GM21576 (cell line): Measurements from ENCODE around the gene PSD2.
A peak's percentile ranks its signal among the peaks of the same experiment; 100 is the strongest.

Experiments
- ATAC-seq: cut with Tn5 transposase; IDR thresholded peaks from one replicate; pipeline ENCODE4 v1.9.1; 2021; ENCODE audit warnings: mild to moderate bottlenecking, moderate library complexity; ENCODE audit not compliant: unreplicated experiment

The PSD2 gene

GRCh38 chr5:139763280-139763929 lies 32.2 kb upstream of the PSD2 start:
- no peak for ATAC-seq

DNA sequence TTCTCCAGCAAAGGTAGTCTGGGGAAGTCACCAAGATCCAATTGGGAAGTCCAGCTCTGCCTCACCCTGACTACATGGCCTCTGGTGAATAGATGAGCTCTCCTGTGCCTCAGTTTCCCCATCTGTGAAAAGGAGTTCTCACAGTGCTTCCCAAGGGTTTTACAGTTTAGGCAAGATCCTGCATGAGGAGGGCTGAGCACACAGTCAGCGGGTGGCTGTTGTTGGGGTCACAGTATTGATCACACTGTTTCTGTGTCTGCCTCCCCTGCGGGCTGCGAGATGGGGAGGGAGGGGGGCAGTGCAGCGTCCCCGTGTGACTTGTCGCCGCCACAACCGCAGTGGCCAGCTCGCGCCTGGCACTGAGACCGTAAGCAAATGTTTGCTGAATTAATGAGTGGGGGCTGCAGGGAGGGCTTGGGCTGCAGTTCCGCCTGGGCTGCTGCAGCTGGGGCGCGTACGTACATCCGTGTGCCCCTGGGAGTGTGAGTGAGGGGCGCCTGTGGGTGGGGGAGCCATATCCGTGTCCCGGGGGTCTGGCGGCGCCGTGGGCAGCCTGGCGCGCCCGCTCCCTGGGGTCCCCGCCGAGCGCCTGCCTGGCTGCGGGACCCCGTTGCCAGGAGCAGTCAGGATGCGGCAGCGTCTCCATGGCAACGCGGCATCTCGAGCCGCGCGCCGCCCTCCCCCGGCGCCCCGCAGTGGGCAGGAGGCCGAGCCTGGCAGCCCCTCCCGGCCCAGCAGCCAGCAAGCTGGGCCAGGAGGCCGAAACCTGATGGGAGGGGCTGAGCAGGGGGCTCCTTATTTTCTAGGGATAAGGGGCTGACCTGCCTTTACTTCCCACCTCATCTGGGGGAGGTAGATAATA lies 31.4 kb upstream of the PSD2 start:
- no peak for ATAC-seq

DNA sequence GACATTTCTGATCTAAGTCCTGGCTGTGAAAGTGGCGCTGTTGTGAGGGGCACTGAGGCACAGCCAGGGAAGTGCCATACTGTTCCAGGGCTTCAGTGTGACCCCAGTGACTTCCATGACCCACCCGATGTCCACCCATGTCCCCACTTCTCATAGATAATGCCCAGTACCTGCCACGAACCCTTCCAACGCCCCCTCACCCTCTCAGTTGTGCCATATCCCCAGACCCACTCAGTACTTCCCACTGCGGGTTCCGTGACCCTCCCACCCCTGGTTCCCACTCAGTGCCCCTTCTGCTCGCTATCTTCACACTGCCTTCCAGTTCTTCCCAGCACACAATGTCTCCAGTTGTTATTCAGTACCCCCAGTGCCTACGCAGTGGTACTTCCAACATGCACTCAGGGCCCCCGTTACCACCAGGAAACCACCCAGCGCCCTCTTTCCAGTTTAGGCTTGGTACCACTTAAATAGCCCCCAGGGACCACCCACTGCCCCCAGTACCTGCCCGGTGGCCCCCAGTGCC lies 30.7 kb upstream of the PSD2 start:
- no peak for ATAC-seq

GRCh38 chr5:139765409-139766217 lies 30.0 kb upstream of the PSD2 start:
- ATAC-seq, result peak; percentile 69

GRCh38 chr5:139767960-139768359 lies 27.6 kb upstream of the PSD2 start:
- ATAC-seq, result no peak

GRCh38 chr5:139768807-139769465 lies 26.7 kb upstream of the PSD2 start:
- ATAC-seq, result no peak

DNA sequence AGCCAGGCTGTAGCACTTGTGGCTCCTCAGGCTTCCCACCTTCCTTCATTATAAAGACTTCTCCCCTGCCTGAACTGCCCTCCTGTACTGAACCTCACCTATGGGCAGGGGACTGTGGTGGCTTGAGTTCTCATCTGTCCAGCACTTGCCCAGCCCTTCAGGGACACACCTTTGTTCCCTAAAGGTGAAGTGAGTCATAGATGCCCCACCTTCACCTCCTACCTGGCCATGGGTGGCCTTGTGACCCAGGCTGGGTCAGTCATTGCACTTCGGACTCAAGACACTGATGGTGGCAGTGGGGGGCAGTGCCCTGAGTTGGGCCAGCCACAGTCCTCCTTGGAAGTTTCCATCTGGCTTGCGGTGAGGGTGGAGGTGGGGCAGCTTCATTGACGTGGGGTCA lies 26.1 kb upstream of the PSD2 start:
- ATAC-seq, result no peak

DNA sequence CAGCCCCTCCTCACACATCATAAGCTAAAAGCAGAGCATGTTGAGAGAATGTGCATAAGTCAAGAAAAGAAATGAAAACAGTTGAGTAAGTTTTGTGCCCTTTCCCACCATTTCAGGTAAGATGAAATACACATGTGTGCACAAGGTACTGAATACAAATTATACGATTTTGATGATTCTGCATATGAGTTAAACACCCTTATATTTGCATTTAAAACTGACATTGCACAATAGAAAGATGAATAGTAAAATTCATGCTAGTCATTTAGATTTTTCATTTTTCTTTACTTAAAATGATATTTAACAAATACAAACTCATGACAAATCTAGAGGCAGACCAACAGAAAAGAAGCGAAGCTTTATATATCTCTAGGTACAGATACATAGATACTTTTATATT lies 24.9 kb upstream of the PSD2 start:
- no peak for ATAC-seq

GRCh38 chr5:139772089-139772791 lies 23.4 kb upstream of the PSD2 start:
- no peak for ATAC-seq

DNA sequence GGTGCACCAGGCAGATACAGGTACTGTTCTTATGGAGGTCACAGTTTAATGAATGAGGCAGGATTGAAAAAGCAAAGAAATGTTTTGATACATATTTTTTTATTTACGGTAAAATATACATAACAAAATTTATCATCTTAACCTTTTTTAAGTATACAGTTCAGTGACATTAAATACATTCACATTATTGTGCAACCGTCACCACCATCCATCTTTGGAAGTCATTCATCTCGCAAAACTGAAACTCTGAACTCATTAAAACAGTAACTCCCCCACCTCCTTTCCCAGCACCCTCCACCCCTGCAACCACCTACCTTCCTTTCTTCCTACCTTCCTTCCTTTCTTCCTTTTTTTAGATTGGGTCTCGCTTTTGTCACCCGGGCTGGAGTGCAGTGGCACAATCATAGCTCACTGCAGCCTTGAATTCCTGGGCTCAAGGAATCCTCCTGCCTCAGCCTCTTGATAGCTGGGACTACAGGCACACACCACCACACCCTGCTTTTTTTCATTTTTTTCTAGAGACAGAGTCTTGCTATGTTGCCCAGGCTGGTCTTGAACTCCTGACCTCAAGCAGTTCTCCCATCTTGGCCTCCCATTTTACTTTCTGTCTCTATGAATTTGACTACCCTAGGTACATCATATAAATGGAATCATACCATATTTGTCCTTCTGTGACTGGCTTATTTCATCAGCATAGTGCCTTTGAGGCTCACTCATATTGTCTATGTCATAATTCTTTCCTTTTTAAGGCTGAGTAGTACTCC lies 22.5 kb upstream of the PSD2 start:
- no peak for ATAC-seq

GRCh38 chr5:139774980-139775661 lies 20.5 kb upstream of the PSD2 start:
- peak; percentile 67 for ATAC-seq

DNA sequence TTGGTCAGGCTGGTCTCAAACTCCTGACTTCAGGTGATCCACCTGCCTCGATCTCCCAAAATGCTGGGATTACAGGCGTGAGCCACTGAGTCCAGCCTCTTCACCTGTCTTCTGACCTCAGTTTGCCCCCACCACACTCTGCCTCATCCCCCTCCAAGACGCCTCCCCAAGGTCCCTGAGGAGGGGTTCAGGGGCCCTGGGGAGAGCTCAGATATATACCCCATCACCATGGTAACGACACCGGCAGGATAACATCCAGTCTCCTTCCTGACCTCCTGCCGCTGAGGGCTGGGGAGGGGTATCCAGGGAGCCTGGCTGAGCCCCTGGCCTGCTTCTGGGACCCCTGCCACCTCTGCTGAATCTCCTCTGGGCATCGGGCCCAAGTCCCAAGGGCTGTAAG lies 19.7 kb upstream of the PSD2 start:
- ATAC-seq, result no peak

DNA sequence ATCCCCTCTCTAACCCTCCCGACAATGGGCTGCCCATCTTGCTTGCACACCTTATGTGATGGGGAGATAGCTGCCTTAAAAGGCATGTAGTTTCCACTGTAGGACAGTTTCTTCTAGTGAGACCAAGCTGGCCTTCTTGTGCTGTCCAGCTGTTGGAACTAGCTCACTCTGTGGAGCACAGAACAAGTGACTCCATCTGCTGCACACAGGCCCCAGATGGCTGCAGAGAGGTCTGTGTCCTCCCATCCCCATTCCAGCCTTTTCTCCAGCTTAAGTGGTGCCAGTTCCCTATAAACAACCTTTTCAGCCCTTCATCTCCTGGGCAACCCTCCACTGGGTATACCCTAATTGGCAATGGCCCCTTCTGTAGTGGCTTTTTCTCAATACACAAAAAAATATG lies 18.7 kb upstream of the PSD2 start:
- no peak for ATAC-seq

DNA sequence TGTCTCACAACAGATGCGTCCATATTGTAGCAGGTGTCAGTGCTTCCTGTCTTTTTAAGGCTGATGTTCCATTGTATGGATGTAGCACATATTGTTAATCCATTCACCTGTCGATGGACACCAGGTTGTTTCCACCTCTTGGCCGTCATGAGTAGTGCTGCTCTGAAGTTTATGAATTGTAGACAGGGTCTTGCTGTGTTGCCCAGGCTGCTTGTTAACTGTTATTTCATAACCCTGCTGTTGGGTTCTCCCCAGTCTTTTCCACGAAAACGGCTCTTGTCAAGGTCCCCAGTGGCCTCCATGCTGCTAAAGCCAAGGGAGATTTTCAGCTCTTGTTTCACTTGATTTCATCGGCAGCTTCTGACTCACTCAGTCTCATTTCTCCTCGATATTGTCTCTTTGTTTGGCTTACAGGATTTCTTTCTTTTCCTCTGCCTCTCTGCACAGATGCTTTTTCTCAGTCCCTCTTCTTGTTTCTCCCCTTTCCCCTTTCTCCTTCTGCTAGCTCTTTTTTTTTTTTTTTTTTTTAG lies 12.1 kb upstream of the PSD2 start:
- ATAC-seq, result no peak

- ATAC-seq, result no peak
Observed at GRCh38 chr5:139784488-139784887, 11.1 kb upstream of the PSD2 start.

- ATAC-seq, result no peak
Observed at GRCh38 chr5:139787257-139787567, 8.4 kb upstream of the PSD2 start.

- ATAC-seq, result peak; percentile 57
Observed at GRCh38 chr5:139787568-139788293, 7.9 kb upstream of the PSD2 start.

DNA sequence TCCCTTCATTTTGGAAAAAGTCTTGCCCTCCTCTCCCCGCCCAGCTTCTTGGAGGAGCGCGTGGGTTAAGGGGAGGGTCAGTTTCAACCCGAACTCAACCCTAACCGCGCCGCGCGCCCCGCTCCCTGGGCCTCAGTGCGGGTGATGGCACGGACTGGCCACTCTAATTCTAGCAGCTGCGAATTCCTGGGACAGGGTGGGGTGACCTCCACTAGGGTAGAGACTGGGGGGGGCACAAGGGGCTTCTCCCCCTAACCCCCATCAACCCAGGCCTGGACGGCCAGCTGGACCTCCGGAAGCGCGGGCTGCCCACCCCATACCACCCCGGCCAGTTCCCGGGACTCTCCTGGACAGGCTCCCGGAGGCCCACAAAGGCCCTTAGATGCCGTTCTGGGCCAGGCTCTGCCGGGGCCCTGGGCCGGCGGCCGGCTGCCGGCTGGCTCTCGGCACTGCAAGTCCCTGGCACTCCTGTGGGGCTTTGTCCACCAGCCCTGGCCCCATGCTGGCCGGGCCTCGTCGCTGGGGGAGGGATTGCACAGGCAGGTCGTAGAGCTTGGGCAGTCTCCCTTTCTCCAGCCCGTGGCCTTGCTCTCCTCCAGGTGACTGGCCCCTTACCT lies 7.2 kb upstream of the PSD2 start:
- no peak for ATAC-seq
